ENCODE data around the gene GRID2.

GRID2 gene

GRCh38 chr4:93053140-93053539 is 749.4 kb downstream of the GRID2 start:
- in situ Hi-C loops (cut with HindIII; ENCODE audit: low sequenced_read_pairs), result no loop called here

- in situ Hi-C loops (cut with HindIII; ENCODE audit: low sequenced_read_pairs), result no loop called here
These were observed 758.1 kb downstream of the GRID2 start for GRCh38 chr4:93061826-93062225.

GRCh38 chr4:93063325-93063724 is 759.6 kb downstream of the GRID2 start:
- in situ Hi-C loops (cut with HindIII; ENCODE audit: low sequenced_read_pairs), result no loop called here

GRCh38 chr4:93065790-93066189 is 762.0 kb downstream of the GRID2 start:
- in situ Hi-C loops (cut with HindIII; ENCODE audit: low sequenced_read_pairs), result no loop called here

- in situ Hi-C loops (cut with HindIII; ENCODE audit: low sequenced_read_pairs), result no loop called here
These were observed 763.0 kb downstream of the GRID2 start for GRCh38 chr4:93066749-93067148.

- in situ Hi-C loops (cut with HindIII; ENCODE audit: low sequenced_read_pairs), result no loop called here
These were observed 768.5 kb downstream of the GRID2 start for GRCh38 chr4:93072292-93072691.

- in situ Hi-C loops (cut with HindIII; ENCODE audit: low sequenced_read_pairs), result no loop called here
These were observed 776.5 kb downstream of the GRID2 start for GRCh38 chr4:93080316-93080715.

- in situ Hi-C loops (cut with HindIII; ENCODE audit: low sequenced_read_pairs), result no loop called here
These were observed 781.0 kb downstream of the GRID2 start for GRCh38 chr4:93084599-93085305.

GRCh38 chr4:93086356-93086755 is 782.6 kb downstream of the GRID2 start:
- in situ Hi-C loops (cut with HindIII; ENCODE audit: low sequenced_read_pairs), result no loop called here

GRCh38 chr4:93092765-93093164 is 789.0 kb downstream of the GRID2 start:
- in situ Hi-C loops (cut with HindIII; ENCODE audit: low sequenced_read_pairs), result no loop called here

- in situ Hi-C loops (cut with HindIII; ENCODE audit: low sequenced_read_pairs), result no loop called here
These were observed 799.3 kb downstream of the GRID2 start for GRCh38 chr4:93103042-93103441.

- in situ Hi-C loops (cut with HindIII; ENCODE audit: low sequenced_read_pairs), result no loop called here
These were observed 812.9 kb downstream of the GRID2 start for GRCh38 chr4:93116624-93117023.

GRCh38 chr4:93127489-93127888 is 823.7 kb downstream of the GRID2 start:
- in situ Hi-C loops (cut with HindIII; ENCODE audit: low sequenced_read_pairs), result no loop called here

GRCh38 chr4:93132631-93133030 is 828.9 kb downstream of the GRID2 start:
- in situ Hi-C loops (cut with HindIII; ENCODE audit: low sequenced_read_pairs), result no loop called here

- in situ Hi-C loops (cut with HindIII; ENCODE audit: low sequenced_read_pairs), result no loop called here
These were observed 835.4 kb downstream of the GRID2 start for GRCh38 chr4:93139118-93139517.

- in situ Hi-C loops (cut with HindIII; ENCODE audit: low sequenced_read_pairs), result no loop called here
These were observed 840.1 kb downstream of the GRID2 start for GRCh38 chr4:93143902-93144301.

- in situ Hi-C loops (cut with HindIII; ENCODE audit: low sequenced_read_pairs), result no loop called here
These were observed 840.9 kb downstream of the GRID2 start for GRCh38 chr4:93144644-93145043.

- in situ Hi-C loops (cut with HindIII; ENCODE audit: low sequenced_read_pairs), result no loop called here
These were observed 843.9 kb downstream of the GRID2 start for GRCh38 chr4:93147524-93148212.

GRCh38 chr4:93152491-93152890 is 848.7 kb downstream of the GRID2 start:
- in situ Hi-C loops (cut with HindIII; ENCODE audit: low sequenced_read_pairs), result no loop called here

- in situ Hi-C loops (cut with HindIII; ENCODE audit: low sequenced_read_pairs), result no loop called here
These were observed 854.2 kb downstream of the GRID2 start for GRCh38 chr4:93157986-93158385.

GRCh38 chr4:93168053-93168452 is 864.3 kb downstream of the GRID2 start:
- in situ Hi-C loops (cut with HindIII; ENCODE audit: low sequenced_read_pairs), result no loop called here

- in situ Hi-C loops (cut with HindIII; ENCODE audit: low sequenced_read_pairs), result no loop called here
These were observed 866.2 kb downstream of the GRID2 start for GRCh38 chr4:93169966-93170365.

GRCh38 chr4:93174598-93174997 is 870.8 kb downstream of the GRID2 start:
- in situ Hi-C loops (cut with HindIII; ENCODE audit: low sequenced_read_pairs), result no loop called here
